OCI-M2 (cell line): ENCODE data around the gene ELF1.
A peak's percentile ranks its signal among the peaks of the same experiment; 100 is the strongest.

Experiments used
- DNase-seq: peaks from one replicate; lab custom pipeline; 2025; ENCODE audit not compliant: unreplicated experiment; lab: John Stamatoyannopoulos, UW

Gene ELF1

GRCh38 chr13:41007744-41008128, 11.4 kb downstream of the ELF1 start:
- no peak for DNase-seq

GRCh38 chr13:41006978-41007743, 12.0 kb downstream of the ELF1 start:
- peak; percentile 42 for DNase-seq

- no peak for DNase-seq
Observed at GRCh38 chr13:41006306-41006705, 12.8 kb downstream of the ELF1 start.

GRCh38 chr13:41005704-41006103, 13.4 kb downstream of the ELF1 start:
- no peak for DNase-seq

GRCh38 chr13:41004875-41005693, 14.0 kb downstream of the ELF1 start:
- DNase-seq = peak; percentile 70

GRCh38 chr13:41002606-41003005, 16.5 kb downstream of the ELF1 start:
- DNase-seq = no peak

GRCh38 chr13:41001695-41002094, 17.4 kb downstream of the ELF1 start:
- no peak for DNase-seq

GRCh38 chr13:40999416-40999815, 19.7 kb downstream of the ELF1 start:
- DNase-seq = no peak

- DNase-seq = no peak
Observed at GRCh38 chr13:40996426-40997092, 22.6 kb downstream of the ELF1 start.

GRCh38 chr13:40995997-40996396, 23.1 kb downstream of the ELF1 start:
- DNase-seq = no peak

GRCh38 chr13:40994581-40995230, 24.4 kb downstream of the ELF1 start:
- no peak for DNase-seq

GRCh38 chr13:40993987-40994386, 25.1 kb downstream of the ELF1 start:
- no peak for DNase-seq

GRCh38 chr13:40992678-40993518, 26.2 kb downstream of the ELF1 start:
- no peak for DNase-seq

GRCh38 chr13:40987606-40988280, 31.4 kb downstream of the ELF1 start:
- DNase-seq = no peak

- no peak for DNase-seq
Observed at GRCh38 chr13:40986101-40986856, 32.8 kb downstream of the ELF1 start.

GRCh38 chr13:40985381-40986100, 33.6 kb downstream of the ELF1 start:
- no peak for DNase-seq

- no peak for DNase-seq
Observed at GRCh38 chr13:40984668-40985366, 34.3 kb downstream of the ELF1 start.
